Adipocyte (in vitro differentiated cells): ENCODE results near the gene SPRED1.
A peak's percentile ranks its signal among the peaks of the same experiment; 100 is the strongest.
"Not testable (repeated sequence)": the region's sequence is repeated elsewhere in the genome, so short reads cannot be mapped to it uniquely, and the experiment has no call there.

ENCODE experiments used
- DNase-seq: peaks from one replicate; pipeline ENCODE4 v3.0.0-alpha.2; 2015; ENCODE audit warnings: low read depth
- H3K27me3 ChIP-seq: replicated peaks from 2 replicates; pipeline ENCODE4 v1.7.0; 2013; ENCODE audit warnings: mild to moderate bottlenecking, low read length, moderate library complexity; ENCODE audit not compliant: control insufficient read depth, insufficient read depth
- H3K36me3 ChIP-seq: 2 replicates; pipeline ENCODE4 v1.7.0; 2013; ENCODE audit warnings: low read length, mild to moderate bottlenecking, moderate library complexity; ENCODE audit not compliant: control insufficient read depth, insufficient read depth, severe bottlenecking
- H3K4me1 ChIP-seq: 2 replicates; pipeline ENCODE4 v1.7.0; 2013; ENCODE audit warnings: mild to moderate bottlenecking, low read length, moderate library complexity; ENCODE audit not compliant: control insufficient read depth, insufficient read depth
- H3K4me3 ChIP-seq: 2 replicates; pipeline ENCODE4 v1.7.0; 2013; ENCODE audit warnings: mild to moderate bottlenecking, low read length, moderate library complexity
- H3K9ac ChIP-seq: 2 replicates; pipeline ENCODE4 v1.7.0; 2013; ENCODE audit warnings: mild to moderate bottlenecking, low read length, moderate library complexity
- H3K9me3 ChIP-seq: 2 replicates; pipeline ENCODE4 v1.7.0; 2013; ENCODE audit warnings: mild to moderate bottlenecking, low read length, moderate library complexity; ENCODE audit not compliant: control insufficient read depth

Gene SPRED1

DNA sequence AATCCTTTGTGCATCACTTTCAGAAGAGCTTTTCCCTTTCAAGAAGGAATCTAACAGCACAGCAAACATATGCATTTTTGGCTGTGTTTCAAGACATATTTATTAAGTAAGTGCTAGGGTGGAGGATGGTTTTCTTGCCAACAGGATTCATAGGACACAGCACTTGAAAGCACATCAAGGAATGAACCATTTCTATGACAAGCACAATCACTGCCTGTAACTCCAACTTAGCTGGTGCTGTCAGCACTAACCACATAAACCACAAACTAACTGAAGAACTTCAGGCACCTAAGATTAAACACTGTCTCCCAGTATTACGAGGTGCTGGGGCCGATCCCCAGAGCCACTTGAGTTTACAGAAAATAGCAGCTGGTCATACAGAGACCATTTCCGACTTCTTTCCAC lies 35.4 kb upstream of the SPRED1 start:
- H3K36me3 ChIP-seq: no peaks in the 10 kb centered on the region
- DNase-seq: peak; percentile 28
- H3K9ac ChIP-seq: no peak overlapping the region
- H3K4me1 ChIP-seq: peaks cover 19% of the 10 kb centered on the region
- H3K9me3 ChIP-seq: no peaks in the 10 kb centered on the region
- H3K27me3 ChIP-seq: no peaks in the 10 kb centered on the region
- H3K4me3 ChIP-seq: no peak overlapping the region

DNA sequence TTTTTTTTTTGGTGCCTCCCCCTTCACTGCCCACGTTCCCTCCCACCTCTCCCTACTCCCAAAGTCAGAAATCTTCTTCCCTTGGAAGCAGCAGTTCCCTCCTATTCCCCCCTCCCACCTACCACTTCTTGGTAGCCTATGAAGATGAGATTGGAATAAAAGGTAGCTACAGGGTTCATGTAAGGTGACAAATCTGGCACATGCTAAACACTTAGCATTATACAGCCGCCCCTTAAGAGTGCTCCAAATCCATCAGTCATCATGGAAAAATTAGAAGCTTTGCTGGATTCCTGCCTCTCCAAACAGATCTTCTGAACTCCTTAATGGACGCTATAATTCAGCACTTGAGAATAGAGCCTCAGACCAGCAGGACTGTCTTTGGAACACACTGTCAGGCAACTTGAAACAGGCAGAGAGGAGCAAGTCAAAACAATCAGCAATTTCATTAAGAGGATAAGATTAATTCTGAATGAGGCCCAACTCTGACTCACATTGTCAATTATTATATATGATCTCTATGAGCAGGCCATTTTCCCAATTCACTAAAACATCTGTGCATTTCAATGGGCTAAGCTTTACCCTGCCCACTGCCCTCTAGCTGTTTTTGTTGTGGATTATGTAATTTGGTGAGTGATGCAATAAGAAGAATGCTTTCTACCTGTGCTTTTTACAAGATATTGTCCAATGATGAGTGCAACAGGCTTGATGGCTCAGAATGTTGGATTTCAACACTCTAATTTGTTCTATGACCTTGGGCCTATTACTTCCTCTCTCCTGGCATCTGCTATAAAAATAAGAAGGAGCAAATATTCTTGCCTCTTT lies 34.6 kb upstream of the SPRED1 start:
- DNase-seq: no peak
- H3K9ac ChIP-seq: no peak overlapping the region
- H3K4me1 ChIP-seq: peaks cover 21% of the 10 kb centered on the region
- no peaks in the 10 kb centered on the region for H3K27me3 ChIP-seq
- H3K36me3 ChIP-seq: no peaks in the 10 kb centered on the region
- H3K9me3 ChIP-seq: no peaks in the 10 kb centered on the region
- no peak overlapping the region for H3K4me3 ChIP-seq

DNA sequence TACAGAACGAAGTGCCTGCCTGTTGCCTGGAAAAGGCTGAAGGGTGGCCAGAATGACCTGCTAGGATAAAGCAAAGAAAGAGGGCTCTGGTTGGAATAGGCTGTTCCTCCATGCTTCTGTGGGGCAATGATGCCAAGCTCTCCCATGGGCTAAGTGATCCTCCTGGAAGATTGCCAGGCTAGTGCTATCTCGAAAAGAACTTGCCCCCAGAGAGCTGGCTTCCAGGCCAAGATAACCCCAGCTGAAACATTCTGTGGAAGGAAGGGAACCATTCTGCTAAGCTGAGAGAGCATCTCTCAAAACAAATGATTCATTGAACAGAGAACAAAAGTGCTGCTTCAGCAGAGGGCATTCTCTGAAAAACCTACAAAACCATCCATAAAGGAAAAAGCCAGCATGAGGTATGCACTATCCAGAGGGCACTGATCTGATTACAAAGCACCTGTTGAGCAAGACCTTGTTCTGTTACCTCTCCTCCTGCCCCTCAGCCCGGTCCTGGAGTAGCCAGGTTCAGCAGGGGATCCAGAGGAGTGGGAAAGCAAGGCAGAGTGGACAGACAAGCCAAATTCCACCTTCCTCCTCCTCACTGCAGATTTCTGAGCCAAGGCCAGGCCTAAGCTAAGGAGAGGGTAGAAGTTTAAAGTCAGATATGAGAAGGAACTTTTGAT lies 31.9 kb upstream of the SPRED1 start:
- no peaks in the 10 kb centered on the region for H3K9me3 ChIP-seq
- no peaks in the 10 kb centered on the region for H3K27me3 ChIP-seq
- H3K36me3 ChIP-seq: no peaks in the 10 kb centered on the region
- peaks cover 21% of the 10 kb centered on the region for H3K4me1 ChIP-seq
- H3K4me3 ChIP-seq: no peak overlapping the region
- DNase-seq: no peak
- no peak overlapping the region for H3K9ac ChIP-seq

DNA sequence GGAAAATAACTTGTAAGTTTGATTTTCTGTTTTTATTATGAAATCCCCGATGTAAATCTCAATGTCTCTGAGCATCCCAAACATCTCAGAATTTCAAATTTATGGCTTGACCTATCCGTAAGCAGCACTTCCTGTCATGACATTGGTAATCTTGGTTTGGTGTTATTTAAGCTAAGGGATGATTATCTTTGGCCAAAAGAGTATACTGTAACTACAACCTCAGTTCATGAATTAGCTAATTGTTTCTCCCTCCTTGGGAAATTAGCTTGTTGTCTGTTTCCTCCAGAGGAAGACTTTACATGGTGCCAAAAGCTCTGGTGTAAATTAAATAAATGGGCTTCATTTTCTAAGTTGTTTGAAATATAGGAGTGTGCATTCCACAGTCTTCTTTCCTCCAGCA lies 28.1 kb upstream of the SPRED1 start:
- no peak overlapping the region for H3K4me3 ChIP-seq
- H3K27me3 ChIP-seq: no peaks in the 10 kb centered on the region
- H3K9ac ChIP-seq: no peak overlapping the region
- DNase-seq: no peak
- H3K36me3 ChIP-seq: no peaks in the 10 kb centered on the region
- peaks cover 16% of the 10 kb centered on the region for H3K4me1 ChIP-seq
- H3K9me3 ChIP-seq: no peaks in the 10 kb centered on the region

DNA sequence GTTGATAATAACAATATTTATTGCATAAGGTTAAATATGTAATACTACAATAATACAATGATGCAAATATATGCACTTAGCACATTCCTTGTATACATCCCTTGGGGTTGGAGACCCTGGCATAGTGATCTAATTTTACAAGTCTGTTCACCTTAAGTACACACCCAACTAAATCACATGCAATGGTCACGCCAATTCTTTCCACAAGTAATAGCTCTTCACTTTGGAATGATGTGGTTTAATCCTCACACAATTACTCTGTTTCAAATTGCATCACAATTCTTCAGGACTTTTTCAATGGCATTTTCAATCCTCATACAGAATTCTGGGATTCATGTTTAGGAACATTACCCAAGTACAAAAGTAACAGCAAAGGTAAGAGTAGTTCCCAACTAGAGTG lies 27.3 kb upstream of the SPRED1 start:
- Histone ChIP-seq H3K36me3 (no peaks in the 10 kb centered on the region), H3K4me3 (no peak overlapping the region), H3K9ac (no peak overlapping the region), H3K9me3 (no peaks in the 10 kb centered on the region), H3K4me1 (peaks cover 16% of the 10 kb centered on the region), H3K27me3 (no peaks in the 10 kb centered on the region)
- DNase-seq: no peak

DNA sequence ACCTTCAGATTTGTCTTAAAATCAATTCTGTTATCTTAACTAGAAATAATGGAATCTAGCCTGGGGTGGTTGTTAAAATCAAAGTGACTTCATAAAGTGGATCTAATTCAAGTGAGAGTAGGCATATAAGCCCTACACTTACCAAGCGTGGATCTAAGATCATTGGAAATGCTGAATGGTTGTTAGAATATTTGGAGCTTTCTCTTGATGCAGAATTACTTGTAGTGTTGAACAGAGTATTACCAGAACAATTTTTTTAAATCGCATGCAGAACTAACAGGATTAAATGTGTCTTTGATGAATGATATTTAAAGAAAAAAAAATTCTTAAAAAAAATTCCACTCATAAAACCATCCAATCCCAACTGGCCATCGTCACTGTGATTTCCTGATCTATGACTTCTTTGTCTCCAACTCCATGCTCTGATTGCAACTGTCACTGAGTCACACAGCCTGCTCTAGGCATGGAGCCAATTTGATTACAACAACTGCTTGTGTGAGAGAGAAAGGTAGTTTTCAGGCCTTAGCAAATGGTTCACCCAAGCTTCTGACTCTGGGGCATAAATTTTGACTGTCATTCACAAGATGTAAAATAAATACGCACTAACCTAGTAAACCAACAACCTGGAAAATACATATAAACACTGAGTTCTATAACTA lies 25.9 kb upstream of the SPRED1 start:
- peak; percentile 78 for DNase-seq
- Histone ChIP-seq H3K4me3 (no peak overlapping the region), H3K9me3 (no peaks in the 10 kb centered on the region), H3K4me1 (peaks cover 16% of the 10 kb centered on the region), H3K9ac (no peak overlapping the region), H3K27me3 (no peaks in the 10 kb centered on the region), H3K36me3 (no peaks in the 10 kb centered on the region)

DNA sequence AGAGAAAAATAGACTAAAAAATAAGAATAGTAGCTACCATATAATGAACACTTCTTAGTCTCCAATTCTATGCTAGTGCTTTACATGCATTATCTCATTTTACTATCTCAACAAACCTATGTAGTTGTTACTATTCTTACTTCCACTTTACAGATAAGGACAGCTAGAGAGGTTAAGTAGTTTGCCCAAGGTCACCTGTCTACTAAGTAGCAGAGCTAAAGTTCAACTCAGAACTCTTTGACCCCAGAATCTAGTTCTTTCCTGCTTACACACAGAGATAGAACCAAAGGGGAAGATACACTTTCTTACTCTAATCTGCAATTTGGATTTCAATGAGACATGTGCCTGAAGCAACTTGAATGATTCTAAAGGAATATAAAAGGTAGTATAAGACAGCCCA lies 24.7 kb upstream of the SPRED1 start:
- no peaks in the 10 kb centered on the region for H3K9me3 ChIP-seq
- H3K4me3 ChIP-seq: no peak overlapping the region

DNA sequence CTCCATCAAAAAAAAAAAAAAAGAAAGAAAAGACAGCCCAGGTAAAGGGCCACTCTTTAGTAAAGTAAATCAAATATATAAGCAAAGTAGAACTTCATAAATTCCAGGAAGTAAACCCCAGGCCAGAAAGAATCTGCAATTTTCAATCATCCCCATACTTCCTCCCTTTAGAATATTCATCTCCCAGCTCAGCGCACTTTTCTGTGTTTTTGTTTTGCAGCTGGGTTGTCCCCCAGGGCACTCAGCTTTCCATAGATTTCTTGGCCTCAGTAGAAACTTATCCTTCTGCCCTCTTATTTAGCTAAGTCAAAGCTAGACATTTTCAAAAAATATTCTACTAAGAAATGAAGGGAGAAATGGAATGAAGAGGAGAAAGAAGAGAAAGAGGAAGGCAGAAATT lies 24.0 kb upstream of the SPRED1 start:
- no peaks in the 10 kb centered on the region for H3K27me3 ChIP-seq
- H3K4me1 ChIP-seq: peaks cover 10% of the 10 kb centered on the region
- H3K4me3 ChIP-seq: no peak overlapping the region
- H3K9ac ChIP-seq: no peak overlapping the region
- no peaks in the 10 kb centered on the region for H3K9me3 ChIP-seq
- H3K36me3 ChIP-seq: no peaks in the 10 kb centered on the region
- no peak for DNase-seq

More for the DNA sequence above, 24.7 kb upstream of the SPRED1 start:
- Histone ChIP-seq H3K4me1 (peaks cover 10% of the 10 kb centered on the region), H3K9ac (no peak overlapping the region), H3K27me3 (no peaks in the 10 kb centered on the region), H3K36me3 (no peaks in the 10 kb centered on the region)
- no peak for DNase-seq

DNA sequence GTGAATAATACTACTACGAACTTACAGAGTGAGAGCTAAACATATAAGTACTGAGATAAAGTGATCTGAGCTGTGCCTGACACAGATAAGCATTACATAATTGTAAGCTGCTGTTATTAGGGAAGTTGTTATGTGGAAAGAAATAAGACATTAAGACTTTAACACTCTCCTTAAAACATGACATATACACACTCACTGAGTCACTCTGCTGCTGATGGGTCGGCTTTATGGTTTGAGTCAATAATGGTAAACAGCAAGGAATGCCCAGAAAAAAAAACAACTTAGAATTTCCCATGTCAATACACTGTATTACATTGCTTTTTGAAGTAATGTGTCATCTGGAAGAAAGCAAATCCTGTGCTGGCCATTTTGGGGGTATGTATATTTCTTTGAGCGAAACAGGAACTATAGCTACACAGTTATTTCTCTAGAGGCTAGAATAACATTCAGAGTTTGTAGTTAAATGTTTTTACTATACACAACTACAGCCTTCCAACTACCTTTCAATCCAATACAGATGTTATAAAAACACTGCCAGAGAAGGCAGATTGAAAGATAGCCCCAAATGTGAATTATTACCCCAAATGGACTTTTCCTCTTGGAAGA lies 22.8 kb upstream of the SPRED1 start:
- Histone ChIP-seq H3K36me3 (no peaks in the 10 kb centered on the region), H3K27me3 (no peaks in the 10 kb centered on the region), H3K4me3 (no peak overlapping the region), H3K4me1 (peaks cover 10% of the 10 kb centered on the region), H3K9ac (no peak overlapping the region), H3K9me3 (no peaks in the 10 kb centered on the region)
- DNase-seq: no peak

DNA sequence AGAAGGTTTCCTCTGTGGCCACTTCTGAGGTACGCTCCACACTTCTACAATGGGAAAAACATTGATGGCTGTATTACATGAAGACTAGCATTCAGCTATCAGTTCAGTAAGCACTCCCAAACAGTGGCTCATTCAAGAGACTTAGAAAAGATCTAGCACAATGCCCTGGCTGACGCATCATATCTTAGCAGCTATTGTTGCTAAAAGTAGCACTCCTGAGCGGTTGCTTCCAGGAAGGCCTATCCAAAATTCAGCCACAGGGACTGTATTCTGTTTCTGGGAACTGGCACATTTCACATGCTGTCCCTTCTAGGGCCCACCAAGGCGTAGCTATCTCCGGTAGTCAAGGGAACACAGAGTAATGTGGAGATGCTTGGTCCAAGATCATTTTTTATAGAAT lies 21.2 kb upstream of the SPRED1 start:
- Histone ChIP-seq H3K9ac (no peak overlapping the region), H3K4me3 (no peak overlapping the region), H3K9me3 (no peaks in the 10 kb centered on the region), H3K4me1 (peaks cover 10% of the 10 kb centered on the region), H3K27me3 (no peaks in the 10 kb centered on the region), H3K36me3 (no peaks in the 10 kb centered on the region)
- no peak for DNase-seq

DNA sequence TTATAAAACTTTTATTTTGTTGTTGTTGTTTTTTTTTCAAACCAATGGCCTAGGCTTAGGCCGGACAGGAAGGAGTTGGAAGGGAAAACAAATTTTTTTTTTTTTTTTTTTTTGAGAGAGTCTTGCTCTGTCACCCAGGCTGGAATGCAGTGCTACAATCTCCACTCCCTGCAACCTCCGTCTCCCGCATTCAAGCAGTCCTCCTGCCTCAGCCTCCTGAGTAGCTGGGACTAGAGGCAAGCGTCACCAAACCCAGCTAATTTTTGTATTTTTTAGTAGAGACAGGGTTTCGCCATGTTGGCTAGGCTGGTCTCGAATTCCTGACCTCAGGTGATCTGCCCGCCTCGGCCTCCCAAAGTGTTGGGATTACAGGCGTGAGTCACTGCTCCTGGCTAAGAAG lies 15.6 kb upstream of the SPRED1 start:
- H3K9me3 ChIP-seq, H3K36me3 ChIP-seq, H3K4me3 ChIP-seq, DNase-seq, H3K27me3 ChIP-seq, H3K9ac ChIP-seq, H3K4me1 ChIP-seq: not testable (repeated sequence)
